GM18520 (cell line): ENCODE results near the gene TTLL1.

Experiments used
- ATAC-seq: cut with Tn5 transposase; IDR thresholded peaks from one replicate; pipeline ENCODE4 v1.9.1; 2021; ENCODE audit not compliant: unreplicated experiment

TTLL1 gene

DNA sequence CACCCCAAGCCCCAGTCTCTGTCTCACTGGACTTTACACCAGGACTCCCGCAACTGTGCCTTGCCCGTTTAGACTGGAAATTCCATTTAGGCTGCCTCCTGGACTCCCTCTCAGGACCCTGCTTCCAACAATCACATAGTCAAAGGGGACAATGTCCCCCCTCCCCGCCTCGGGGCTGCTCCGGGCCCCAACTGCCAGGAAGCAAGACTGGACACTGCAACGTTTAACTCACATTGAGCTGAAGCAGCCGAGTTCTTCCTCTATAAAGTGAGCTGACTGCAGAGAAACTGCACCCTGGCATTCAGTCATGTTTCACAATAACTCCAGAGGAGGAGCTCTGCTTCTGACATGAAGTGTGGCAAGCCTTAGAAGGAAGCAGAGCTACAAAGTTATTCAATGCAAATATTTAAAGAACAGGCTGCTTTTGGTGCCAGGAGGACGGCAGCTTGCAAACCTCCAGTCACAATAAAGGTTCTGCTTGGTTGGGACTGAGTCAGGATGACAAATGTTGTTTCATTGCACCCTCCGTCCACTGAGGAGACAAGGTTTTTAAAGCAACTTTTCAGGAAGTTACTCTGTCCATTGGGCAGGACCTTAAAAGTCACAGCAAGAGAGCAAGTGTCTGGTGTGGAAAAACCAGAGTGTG lies 94.2 kb downstream of the TTLL1 start:
- ATAC-seq: no peak

DNA sequence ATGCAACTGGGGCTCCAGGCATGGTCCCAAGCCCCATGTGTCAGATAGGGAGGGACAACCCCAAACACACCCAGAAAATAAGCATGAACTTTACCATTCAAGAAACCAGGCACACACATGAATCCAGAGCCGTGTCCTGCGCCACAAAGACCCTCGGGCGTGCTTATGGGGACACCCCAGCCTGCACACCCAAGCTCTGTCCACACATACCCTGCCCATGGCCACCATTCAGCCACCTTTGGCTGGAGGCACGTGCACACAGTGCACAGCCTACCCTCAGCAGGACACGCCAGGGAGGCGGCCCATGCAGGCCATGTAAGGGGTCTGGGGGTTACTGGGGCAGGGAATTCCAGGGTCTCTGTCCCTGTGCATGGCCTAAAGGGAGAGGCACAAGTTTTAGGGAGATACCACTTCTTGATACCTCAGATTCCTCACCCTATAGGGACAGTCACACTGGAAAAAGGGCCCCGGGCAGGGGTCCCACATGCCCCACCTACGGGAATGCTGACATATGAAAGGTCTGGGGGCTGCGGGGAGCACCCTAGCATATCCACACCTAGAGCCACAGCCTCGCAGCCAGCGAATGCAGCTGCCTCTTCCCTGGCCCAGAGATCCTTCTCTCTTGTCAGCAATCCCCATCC lies 94.8 kb downstream of the TTLL1 start:
- ATAC-seq: no peak

DNA sequence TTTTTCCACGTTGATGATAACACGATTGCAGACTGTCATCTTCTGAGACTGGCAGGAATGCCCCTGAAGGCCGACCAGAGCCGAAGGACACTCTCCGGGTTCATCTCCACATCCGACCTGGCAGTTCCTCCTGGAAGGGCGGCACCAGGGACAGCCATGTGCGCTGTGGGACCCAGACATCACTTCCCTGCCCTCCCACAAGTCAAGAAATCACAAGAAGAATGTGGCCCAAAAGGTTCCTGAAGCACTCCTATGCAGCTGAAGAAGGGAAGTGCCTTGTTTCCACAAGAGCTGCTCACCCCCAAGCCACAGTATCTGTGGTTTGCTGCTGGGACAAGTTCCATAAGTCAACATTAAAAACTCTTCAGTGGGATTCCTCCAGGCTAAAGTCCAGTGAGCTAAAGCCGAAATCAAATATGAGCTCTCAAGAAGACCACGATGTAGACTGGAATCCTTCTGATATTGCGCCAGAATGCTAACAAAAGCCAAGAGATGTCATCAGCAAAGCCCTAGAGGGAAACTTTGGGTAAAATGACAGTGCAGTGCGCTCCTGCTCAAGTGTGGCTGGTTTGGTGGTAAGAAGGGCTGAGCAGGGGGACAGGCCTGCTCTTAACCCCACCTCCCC lies 95.4 kb downstream of the TTLL1 start:
- no peak for ATAC-seq

DNA sequence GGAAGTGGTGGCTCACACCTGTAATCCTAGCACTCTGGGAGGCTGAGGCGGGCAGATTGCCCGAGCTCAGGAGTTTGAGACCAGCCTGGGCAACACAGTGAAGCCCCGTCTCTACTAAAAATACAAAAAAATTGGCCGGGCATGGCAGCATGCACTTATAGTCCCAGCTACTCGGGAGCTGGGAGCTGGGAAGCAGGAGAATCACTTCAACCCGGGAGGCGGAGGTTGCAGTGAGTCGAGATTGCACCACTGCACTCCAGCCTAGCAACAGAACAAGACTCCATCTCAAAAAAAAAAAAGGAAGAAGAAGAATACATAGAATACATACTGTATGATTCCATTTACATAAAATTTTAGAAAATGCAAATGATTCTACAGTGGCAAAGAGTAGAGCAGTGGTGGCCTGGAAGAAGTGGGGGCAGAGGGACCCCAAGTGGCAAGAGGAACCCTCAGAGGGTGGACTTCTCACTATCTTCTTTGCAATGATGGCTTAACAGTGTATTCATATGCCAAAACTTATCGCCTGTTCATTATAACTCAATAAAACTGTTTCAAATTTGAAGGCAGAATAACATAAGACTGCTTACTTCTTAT lies 96.2 kb downstream of the TTLL1 start:
- ATAC-seq: no peak

DNA sequence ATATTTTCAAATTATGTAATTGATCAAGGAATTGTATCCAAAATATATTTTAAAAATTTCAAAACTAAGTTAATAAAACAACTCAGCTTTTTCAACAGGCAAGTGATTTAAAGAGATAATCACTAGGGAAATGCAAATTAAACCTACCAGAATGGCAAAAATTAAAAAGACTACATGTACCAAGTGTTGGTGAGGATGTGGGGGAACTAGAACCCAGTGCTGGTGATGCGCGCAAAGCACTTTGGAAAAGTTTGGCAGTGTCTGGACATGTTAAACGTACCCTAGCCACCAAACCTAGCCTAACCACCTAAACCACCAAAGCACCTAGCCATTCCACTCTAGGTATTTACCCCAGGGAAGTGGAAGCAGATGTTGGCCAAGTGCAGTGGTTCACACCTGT lies 97.1 kb downstream of the TTLL1 start:
- no peak for ATAC-seq

DNA sequence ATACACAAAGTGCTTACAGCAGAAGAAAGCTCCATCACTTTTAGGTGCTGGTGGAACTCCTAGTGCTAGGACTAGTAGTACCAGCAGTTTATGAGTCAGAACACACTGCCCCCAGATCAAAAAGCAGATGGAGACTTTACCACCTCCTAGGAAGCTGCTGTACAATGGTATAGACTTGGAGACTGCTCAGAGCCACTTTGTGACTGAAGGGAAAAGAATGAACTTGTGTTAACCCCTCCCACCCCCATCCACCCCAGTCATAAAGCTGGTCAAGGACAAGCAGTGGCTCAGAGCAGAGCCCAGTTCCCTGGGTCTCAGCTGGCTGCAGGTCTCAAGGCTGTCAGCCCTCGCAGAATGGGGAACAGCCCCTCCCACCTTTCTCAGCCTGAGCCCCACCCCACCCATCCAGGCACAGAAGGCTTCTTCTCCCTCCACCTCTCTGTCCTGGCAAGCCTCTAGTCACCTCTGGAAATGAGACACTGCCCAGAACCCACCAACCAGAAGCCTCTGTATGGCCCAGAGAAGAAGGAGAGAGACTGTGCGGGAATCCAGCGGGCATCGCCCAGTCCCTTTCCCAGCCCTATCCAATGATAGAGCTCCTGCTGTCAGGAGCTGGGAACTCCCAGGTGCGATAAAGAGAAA lies 98.1 kb downstream of the TTLL1 start:
- no peak for ATAC-seq

DNA sequence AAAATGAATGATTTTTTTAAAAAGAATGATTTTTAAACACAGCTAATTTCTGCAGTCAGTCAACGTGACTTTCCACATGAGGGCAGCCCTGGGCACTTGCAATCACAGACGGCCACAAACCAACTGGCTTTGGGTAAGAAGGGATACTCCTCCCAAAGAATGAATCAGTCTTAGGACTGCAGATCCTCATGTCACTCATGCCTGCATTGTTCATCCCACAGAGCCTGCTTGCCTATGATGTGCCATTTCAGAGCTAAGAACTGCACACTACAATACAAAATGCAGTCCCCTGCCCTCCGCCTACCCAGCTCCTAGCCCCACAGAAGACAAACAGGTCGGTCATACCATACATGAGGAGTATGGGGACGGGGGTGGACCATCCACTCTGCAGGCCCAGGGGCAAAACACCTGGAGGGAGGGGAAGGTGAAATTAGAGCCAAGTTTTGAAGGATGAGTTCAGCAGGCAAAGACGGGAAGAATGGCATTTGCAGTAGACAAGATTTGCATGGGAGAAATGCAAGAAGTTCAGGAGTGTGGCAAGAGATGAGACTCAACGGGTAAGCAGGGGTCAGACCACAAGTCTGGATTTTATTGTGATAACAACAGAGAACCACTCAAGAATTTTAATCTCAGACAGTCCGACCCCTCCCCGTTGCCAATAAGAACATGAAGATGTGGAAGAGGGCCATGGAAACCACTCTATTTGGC lies 98.9 kb downstream of the TTLL1 start:
- no peak for ATAC-seq
